H1 (cell line): ENCODE data around the gene LDAH. TPM values are rescaled to one million over a fixed set of nuclear protein-coding genes. Genes with fewer than 3 reads are reported as not detected.

Experiments used
- CTCF ChIA-PET: fragments of 300-600 bp; sonication (Branson Sonifier 250); formaldehyde crosslinking; loops from one replicate; lab custom pipeline; 2021; ENCODE audit not compliant: partially characterized antibody; lab: Charles Lee
- POLR2A ChIA-PET: fragments of 300-600 bp; sonication (Branson Sonifier 250); formaldehyde crosslinking; loops from one replicate; lab custom pipeline; 2021; ENCODE audit warnings: inconsistent platforms; ENCODE audit not compliant: partially characterized antibody; lab: Charles Lee
- DNase-seq, 2 experiments: peaks; one replicate each; pipeline versions ENCODE4 v3.0.0 to v3.0.0-alpha.2; 2010 to 2022; ENCODE audit warnings: low spot score in 2 of 2, low read depth in 1 of 2, mixed read lengths in 1 of 2
- FAIRE-seq: peaks from 2 replicates; lab custom pipeline; 2011; peaks lifted over from hg19 to GRCh38; lab: Jason Lieb, UNC
- H2AFZ ChIP-seq: 2 replicates; pipeline ENCODE4 v1.8.1; 2012; ENCODE audit warnings: low read length, inconsistent platforms
- H2AK5ac ChIP-seq: 2 replicates; pipeline ENCODE4 v1.6.1; 2013; ENCODE audit warnings: low read depth, low read length
- H2BK120ac ChIP-seq: replicated peaks from 2 replicates; pipeline ENCODE3; 2013; ENCODE audit warnings: low read depth, low read length, inconsistent platforms
- H2BK12ac ChIP-seq: 2 replicates; pipeline ENCODE4 v1.6.1; 2013; ENCODE audit warnings: low read depth, low read length
- H2BK15ac ChIP-seq: 2 replicates; pipeline ENCODE4 v1.6.1; 2013; ENCODE audit warnings: low read length
- H2BK20ac ChIP-seq: 2 replicates; pipeline ENCODE4 v1.6.1; 2013; ENCODE audit warnings: low read length
- H2BK5ac ChIP-seq: 2 replicates; pipeline ENCODE4 v1.6.1; 2013; ENCODE audit warnings: low read depth, low read length
- H3K14ac ChIP-seq: 2 replicates; pipeline ENCODE4 v1.6.1; 2013; ENCODE audit warnings: inconsistent platforms; ENCODE audit not compliant: insufficient read length
- H3K18ac ChIP-seq: 2 replicates; pipeline ENCODE4 v1.6.1; 2013; ENCODE audit warnings: low read length; ENCODE audit errors: extremely low read depth
- H3K23ac ChIP-seq: 2 replicates; pipeline ENCODE4 v1.6.1; 2013; ENCODE audit warnings: inconsistent platforms; ENCODE audit not compliant: insufficient read length
- H3K23me2 ChIP-seq: 2 replicates; pipeline ENCODE4 v1.6.1; 2013; ENCODE audit warnings: low read depth, low read length
- H3K27ac ChIP-seq: 2 replicates; pipeline ENCODE4 v1.6.1; 2011; ENCODE audit warnings: low read depth, low read length, inconsistent platforms
- H3K27me3 ChIP-seq, 4 experiments: replicated peaks in 1 of 4; 1 replicate in 1 of 4; 2 replicates in 3 of 4; pipeline versions ENCODE4 v1.6.1 to v1.8.1; 2011 to 2013; ENCODE audit warnings: low read length in 3 of 4, mild to moderate bottlenecking in 3 of 4, inconsistent platforms in 2 of 4, mixed read lengths in 2 of 4, moderate library complexity in 1 of 4; ENCODE audit not compliant: control insufficient read depth in 3 of 4, insufficient read depth in 3 of 4; ENCODE audit errors: extremely low read depth in 1 of 4
- H3K36me3 ChIP-seq, 4 experiments: 2 replicates each; pipeline versions ENCODE4 v1.6.1 to v1.8.1; 2011 to 2013; ENCODE audit warnings: mild to moderate bottlenecking in 4 of 4, low read length in 3 of 4, moderate library complexity in 2 of 4, control low read depth in 1 of 4, inconsistent platforms in 1 of 4; ENCODE audit not compliant: insufficient read depth in 4 of 4, control insufficient read depth in 2 of 4
- H3K4ac ChIP-seq: replicated peaks from 2 replicates; pipeline ENCODE3; 2013; ENCODE audit warnings: low read length, low read depth, mixed read lengths, inconsistent platforms; ENCODE audit not compliant: insufficient read length
- H3K4me1 ChIP-seq, 4 experiments: replicated peaks in 1 of 4; 1 replicate in 1 of 4; 2 replicates in 3 of 4; pipeline versions ENCODE4 v1.6.1 to v1.8.1; 2011 to 2013; ENCODE audit warnings: low read length in 3 of 4, inconsistent platforms in 2 of 4, mixed read lengths in 1 of 4; ENCODE audit not compliant: insufficient read depth in 4 of 4, control insufficient read depth in 3 of 4
- H3K4me2 ChIP-seq, 2 experiments: 2 replicates each; pipeline versions ENCODE4 v1.6.1 to v1.8.1; 2011 to 2013; ENCODE audit warnings: low read depth in 2 of 2, low read length in 2 of 2, control low read depth in 1 of 2, inconsistent platforms in 1 of 2, mild to moderate bottlenecking in 1 of 2; ENCODE audit not compliant: insufficient read depth in 1 of 2
- H3K4me3 ChIP-seq, 4 experiments: fragments of 200-600, 300-600 bp in 1 of 4; sonication (generic), shearing (Covaris generic), sonication (Bioruptor Twin) in 1 of 4; 2 replicates each; pipeline versions ENCODE4 v1.5.1 to v1.8.1; 2011 to 2016; ENCODE audit warnings: low read length in 4 of 4, low read depth in 3 of 4, control low read depth in 2 of 4, inconsistent platforms in 2 of 4, mild to moderate bottlenecking in 2 of 4, mixed read lengths in 1 of 4, moderate library complexity in 1 of 4; ENCODE audit not compliant: insufficient read depth in 2 of 4; ENCODE audit errors: extremely low read depth in 1 of 4
- H3K56ac ChIP-seq: replicated peaks from 2 replicates; pipeline ENCODE3; 2013; ENCODE audit warnings: low read depth, mild to moderate bottlenecking, mixed read lengths, low read length, inconsistent platforms; ENCODE audit not compliant: insufficient read length
- H3K79me1 ChIP-seq: 2 replicates; pipeline ENCODE4 v1.6.1; 2013; ENCODE audit warnings: low read depth, low read length, control low read depth
- H3K79me2 ChIP-seq, 2 experiments: 2 replicates each; pipeline versions ENCODE4 v1.6.1 to v1.8.1; 2012 to 2013; ENCODE audit warnings: low read length in 2 of 2, mild to moderate bottlenecking in 2 of 2, inconsistent platforms in 1 of 2; ENCODE audit not compliant: insufficient read depth in 2 of 2, control insufficient read depth in 1 of 2
- H3K9ac ChIP-seq, 4 experiments: replicated peaks in 1 of 4; 1 replicate in 1 of 4; 2 replicates in 3 of 4; pipeline versions ENCODE4 v1.6.1 to v1.8.1; 2011 to 2013; ENCODE audit warnings: low read depth in 3 of 4, low read length in 3 of 4, control low read depth in 2 of 4, mild to moderate bottlenecking in 2 of 4, moderate library complexity in 2 of 4, inconsistent platforms in 1 of 4; ENCODE audit errors: extremely low read depth in 1 of 4
- H3K9me3 ChIP-seq, 2 experiments: 2 replicates each; pipeline versions ENCODE4 v1.6.1 to v1.8.1; 2012 to 2013; ENCODE audit warnings: mild to moderate bottlenecking in 2 of 2, moderate library complexity in 2 of 2, control low read depth in 1 of 2, inconsistent platforms in 1 of 2, low read depth in 1 of 2, low read length in 1 of 2, mixed read lengths in 1 of 2; ENCODE audit not compliant: insufficient read depth in 2 of 2
- H4K20me1 ChIP-seq, 2 experiments: replicated peaks in 1 of 2; 2 replicates each; pipeline versions ENCODE3 to v1.8.1; 2011 to 2013; ENCODE audit warnings: inconsistent platforms in 2 of 2, low read length in 2 of 2, mild to moderate bottlenecking in 1 of 2; ENCODE audit not compliant: insufficient read depth in 2 of 2, control insufficient read depth in 1 of 2
- H4K5ac ChIP-seq: 2 replicates; pipeline ENCODE4 v1.6.1; 2013; ENCODE audit warnings: low read length, low read depth, mixed read lengths, inconsistent platforms; ENCODE audit not compliant: insufficient read length
- H4K8ac ChIP-seq: 2 replicates; pipeline ENCODE4 v1.8.0; 2013; ENCODE audit warnings: mild to moderate bottlenecking, moderate library complexity, low read length, inconsistent platforms; ENCODE audit not compliant: insufficient read depth; ENCODE audit errors: extremely low read depth
- H4K91ac ChIP-seq: replicated peaks from 2 replicates; pipeline ENCODE3; 2013; ENCODE audit warnings: low read length, mixed read lengths, inconsistent platforms; ENCODE audit not compliant: insufficient read length
- ASH2L ChIP-seq: fragments of 200-600, 300-600 bp; sonication (generic); IDR thresholded peaks from one replicate; pipeline ENCODE4 v1.7.1; 2017; ENCODE audit warnings: low read length
- BRCA1 ChIP-seq: IDR thresholded peaks from 2 replicates; pipeline ENCODE4 v1.6.1; 2012; ENCODE audit warnings: low read depth, low read length, improper control_type of control experiment
- EP300 ChIP-seq, 2 experiments: IDR thresholded peaks; 1 replicate in 1 of 2; 2 replicates in 1 of 2; pipeline ENCODE4 v1.6.1; 2011 to 2012; ENCODE audit warnings: low read depth in 2 of 2, low read length in 2 of 2, mild to moderate bottlenecking in 2 of 2, borderline replicate concordance in 1 of 2, inconsistent platforms in 1 of 2, moderate library complexity in 1 of 2
- HDAC6 ChIP-seq: IDR thresholded peaks from one replicate; pipeline ENCODE4 v1.7.1; 2012; ENCODE audit warnings: low read depth, mild to moderate bottlenecking, inconsistent platforms, low read length, moderate library complexity
- POLR2A ChIP-seq, 2 experiments: IDR thresholded peaks; 1 replicate in 1 of 2; 2 replicates in 1 of 2; pipeline ENCODE4 v1.6.1; 2011; ENCODE audit warnings: low read depth in 2 of 2, low read length in 2 of 2, mild to moderate bottlenecking in 2 of 2; ENCODE audit errors: control extremely low read depth in 1 of 2
- RFX5 ChIP-seq: IDR thresholded peaks from 2 replicates; pipeline ENCODE4 v1.6.1; 2011; ENCODE audit warnings: low read depth, low read length, improper control_type of control experiment, borderline replicate concordance
- RNF2 ChIP-seq: fragments of 200-900, 300-1000 bp; sonication (generic); IDR thresholded peaks from 2 replicates; pipeline ENCODE4 v1.7.1; 2016; ENCODE audit warnings: borderline replicate concordance, low read depth, mild to moderate bottlenecking, antibody characterized with exemption, low read length; ENCODE audit not compliant: poor library complexity, severe bottlenecking; ENCODE audit errors: missing control alignments
- SAP30 ChIP-seq: fragments of 300-600 bp; sonication (generic); IDR thresholded peaks from 2 replicates; pipeline ENCODE4 v1.7.1; 2012; ENCODE audit warnings: low read length, moderate library complexity, mild to moderate bottlenecking, inconsistent platforms; ENCODE audit not compliant: insufficient read depth, insufficient replicate concordance
- SP1 ChIP-seq: IDR thresholded peaks from 2 replicates; pipeline ENCODE4 v1.6.1; 2011; ENCODE audit warnings: low read depth, low read length
- SP4 ChIP-seq: IDR thresholded peaks from 2 replicates; pipeline ENCODE4 v1.6.1; 2012; ENCODE audit warnings: low read length, inconsistent platforms
- WGBS, 2 experiments: shearing (Covaris generic) in 1 of 2; methylation state at CpG; one replicate each; pipeline versions ENCODE4 v1.1.6 to v1.1.7; 2013 to 2015; ENCODE audit warnings: low lambda C conversion rate in 2 of 2, mixed read lengths in 2 of 2, inconsistent platforms in 1 of 2, low coverage in 1 of 2, missing lambda C conversion rate in 1 of 2; ENCODE audit not compliant: insufficient replicate concordance in 2 of 2, insufficient coverage in 1 of 2, insufficient read length in 1 of 2; ENCODE audit errors: extremely low coverage in 1 of 2, missing lambda C conversion rate in 1 of 2; 5-methylcytosine and 5-hydroxymethylcytosine counted together
- polyA plus RNA-seq, 7 experiments: library from polyadenylated mRNA; depleted of rRNA in 3 of 7; stranded (reverse) in 5 of 7; unstranded in 2 of 7; fragments of >200 nt in 5 of 7; fragments of 200-250 nt in 2 of 7; gene quantifications; 1 replicate in 5 of 7; 2 replicates in 1 of 7; 4 replicates in 1 of 7; pipeline versions ENCODE4 v1.2.1 to v1.2.3, GENCODE V29; 2011 to 2013; ENCODE audit warnings: missing spikeins in 2 of 7, mixed read lengths in 2 of 7
- total RNA-seq: library from RNA; stranded (reverse); fragmentation: NEBNext Ultra II Directional; extraction: Animal tissue kit (Norgen Biotek cat#: 25700); gene quantifications from 2 replicates; pipeline ENCODE4 v1.2.1, GENCODE V29; 2021

The LDAH gene
- total and polyA plus RNA-seq, 2 of the 8 experiments (the other 6 are each of a cell fraction or from before 2014, with no cell fraction given), result 10.9 to 26.3 TPM

- Histone ChIP-seq H3K14ac (no peak overlapping the region), H3K4me1 (no peaks in the 10 kb centered on the region), H4K5ac (no peak overlapping the region), H3K79me2 (no peaks in the 10 kb centered on the region), H3K56ac (no peak overlapping the region), H3K4me2 (no peak overlapping the region), H3K9me3 (no peaks in the 10 kb centered on the region), H2AK5ac (no peak overlapping the region), H2BK5ac (no peak overlapping the region), H3K23ac (no peak overlapping the region), H3K27me3 (no peaks in the 10 kb centered on the region), H3K27ac (no peak overlapping the region), H3K4me3 (no peak overlapping the region), H3K4ac (no peak overlapping the region), H4K8ac (no peak overlapping the region), H4K20me1 (no peaks in the 10 kb centered on the region), H4K91ac (no peak overlapping the region), H2AFZ (no peak overlapping the region), H2BK120ac (no peak overlapping the region), H3K36me3 (no peaks in the 10 kb centered on the region), H2BK12ac (no peak overlapping the region), H2BK15ac (no peak overlapping the region), H3K9ac (no peak overlapping the region), H3K18ac (no peak overlapping the region), H3K79me1 (no peaks in the 10 kb centered on the region), H3K23me2 (no peaks in the 10 kb centered on the region), H2BK20ac (no peak overlapping the region)
- no peak for DNase-seq
- ChIA-PET CTCF (interaction anchor here (1.0 kb wide), 1 partner anchor 57 kb away, joined by 3 read pairs; no protein-coding TSS in a partner anchor), POLR2A (no interaction called here)
- TF ChIP-seq EP300 (IDR thresholded peaks at IDR 0.05; ENCODE audit: borderline replicate concordance in 1 of 2, low read depth in 2 of 2, low read length in 2 of 2) (no peak), RNF2 (no peak), RFX5 (no peak), ASH2L (no peak), BRCA1 (no peak), HDAC6 (no peak), SP4 (no peak), SAP30 (no peak), POLR2A (IDR thresholded peaks at IDR 0.05; ENCODE audit: control extremely low read depth in 1 of 2, low read depth in 2 of 2, low read length in 2 of 2) (no peak), SP1 (no peak)
- FAIRE-seq, result no peak
- 86% methylated on average over 2 of the region's 2 CpGs; no CpG with 5 or more reads in 1 of the 2 experiments for WGBS, 2 experiments
Observed at GRCh38 chr2:20838016-20838415, 15.1 kb upstream of the LDAH start.
